NCI-H128 (cell line): Measurements from ENCODE around the gene TNS3.

Source experiments
- DNase-seq: peaks from one replicate; lab custom pipeline; 2025; ENCODE audit not compliant: unreplicated experiment; lab: John Stamatoyannopoulos, UW

TNS3 gene

GRCh38 chr7:47413526-47414341 is 168.2 kb downstream of the TNS3 start:
- no peak for DNase-seq

- DNase-seq: no peak
Observed at GRCh38 chr7:47411901-47412300, 170.0 kb downstream of the TNS3 start.

GRCh38 chr7:47411281-47411869 is 170.5 kb downstream of the TNS3 start:
- no peak for DNase-seq

GRCh38 chr7:47408675-47409074 is 173.2 kb downstream of the TNS3 start:
- DNase-seq: no peak

- DNase-seq: no peak
Observed at GRCh38 chr7:47407821-47408674, 173.9 kb downstream of the TNS3 start.

GRCh38 chr7:47407136-47407535 is 174.8 kb downstream of the TNS3 start:
- no peak for DNase-seq

- DNase-seq: no peak
Observed at GRCh38 chr7:47406801-47407129, 175.1 kb downstream of the TNS3 start.

GRCh38 chr7:47405921-47406800 is 175.8 kb downstream of the TNS3 start:
- DNase-seq: no peak

GRCh38 chr7:47405286-47405904 is 176.5 kb downstream of the TNS3 start:
- DNase-seq: no peak

GRCh38 chr7:47404010-47404409 is 177.9 kb downstream of the TNS3 start:
- no peak for DNase-seq

GRCh38 chr7:47402941-47403866 is 178.7 kb downstream of the TNS3 start:
- no peak for DNase-seq

- DNase-seq: no peak
Observed at GRCh38 chr7:47401611-47402570, 180.0 kb downstream of the TNS3 start.

- no peak for DNase-seq
Observed at GRCh38 chr7:47400741-47401206, 181.1 kb downstream of the TNS3 start.

- no peak for DNase-seq
Observed at GRCh38 chr7:47400001-47400400, 181.9 kb downstream of the TNS3 start.

GRCh38 chr7:47394751-47395252 is 187.1 kb downstream of the TNS3 start:
- DNase-seq: no peak

- DNase-seq: no peak
Observed at GRCh38 chr7:47394216-47394615, 187.7 kb downstream of the TNS3 start.

- DNase-seq: no peak
Observed at GRCh38 chr7:47393406-47393805, 188.5 kb downstream of the TNS3 start.

GRCh38 chr7:47392241-47392759 is 189.6 kb downstream of the TNS3 start:
- no peak for DNase-seq
